ENCODE results near the gene SMNDC1.

The SMNDC1 gene

GRCh38 chr10:110324201-110324804, 19.6 kb upstream of the SMNDC1 start:
- TF ChIP-seq CTCF (conservative IDR thresholded peaks at IDR 0.05; ENCODE audit: low read depth, low read length) = no peak

GRCh38 chr10:110323503-110323902, 18.8 kb upstream of the SMNDC1 start:
- H3K4me3 ChIP-seq (IDR thresholded peaks at IDR 0.05; ENCODE audit: insufficient read depth, low read depth, low read length) = no peak overlapping the region
- no peaks in the 10 kb centered on the region for H3K36me3 ChIP-seq (ENCODE audit: insufficient read depth)
- H2AFZ ChIP-seq (ENCODE audit: low read depth) = no peak overlapping the region
- no peak overlapping the region for H3K27ac ChIP-seq
- no peak overlapping the region for H3K4me2 ChIP-seq
- TF ChIP-seq CTCF (conservative IDR thresholded peaks at IDR 0.05; ENCODE audit: low read depth, low read length) = no peak
- no peak overlapping the region for H3K9ac ChIP-seq
- no peaks in the 10 kb centered on the region for H3K79me2 ChIP-seq (ENCODE audit: insufficient read depth, low read depth)
- H3K4me1 ChIP-seq (ENCODE audit: low read depth, poor library complexity, severe bottlenecking) = peaks cover 5% of the 10 kb centered on the region
- no peaks in the 10 kb centered on the region for H4K20me1 ChIP-seq (ENCODE audit: insufficient read depth)
- no peaks in the 10 kb centered on the region; the same call in 1 of the 2 replicates for H3K27me3 ChIP-seq (ENCODE audit: insufficient read depth, low read depth)

More at GRCh38 chr10:110324201-110324804, 19.6 kb upstream of the SMNDC1 start:
- peaks cover 5% of the 10 kb centered on the region for H3K4me1 ChIP-seq (ENCODE audit: low read depth, poor library complexity, severe bottlenecking)
- H3K36me3 ChIP-seq (ENCODE audit: insufficient read depth) = no peaks in the 10 kb centered on the region
- no peak overlapping the region for H2AFZ ChIP-seq (ENCODE audit: low read depth)
- no peak overlapping the region for H3K4me3 ChIP-seq (IDR thresholded peaks at IDR 0.05; ENCODE audit: insufficient read depth, low read depth, low read length)
- no peak overlapping the region for H3K9ac ChIP-seq
- no peaks in the 10 kb centered on the region for H4K20me1 ChIP-seq (ENCODE audit: insufficient read depth)
- no peak overlapping the region for H3K4me2 ChIP-seq
- H3K27me3 ChIP-seq (ENCODE audit: insufficient read depth, low read depth) = no peaks in the 10 kb centered on the region; the same call in 1 of the 2 replicates
- no peak overlapping the region for H3K27ac ChIP-seq
- H3K79me2 ChIP-seq (ENCODE audit: insufficient read depth, low read depth) = no peaks in the 10 kb centered on the region

GRCh38 chr10:110321869-110322620, 17.3 kb upstream of the SMNDC1 start:
- H3K9ac ChIP-seq = no peak overlapping the region
- H3K79me2 ChIP-seq (ENCODE audit: insufficient read depth, low read depth) = no peaks in the 10 kb centered on the region
- TF ChIP-seq CTCF (conservative IDR thresholded peaks at IDR 0.05; ENCODE audit: low read depth, low read length) = no peak

GRCh38 chr10:110317866-110318850, 13.4 kb upstream of the SMNDC1 start:
- no peak overlapping the region for H3K4me2 ChIP-seq
- H3K4me1 ChIP-seq (ENCODE audit: low read depth, poor library complexity, severe bottlenecking) = no peaks in the 10 kb centered on the region

More at GRCh38 chr10:110321869-110322620, 17.3 kb upstream of the SMNDC1 start:
- H3K36me3 ChIP-seq (ENCODE audit: insufficient read depth) = no peaks in the 10 kb centered on the region
- H3K4me1 ChIP-seq (ENCODE audit: low read depth, poor library complexity, severe bottlenecking) = peaks cover 5% of the 10 kb centered on the region
- no peak overlapping the region for H3K27ac ChIP-seq
- H3K4me3 ChIP-seq (IDR thresholded peaks at IDR 0.05; ENCODE audit: insufficient read depth, low read depth, low read length) = no peak overlapping the region
- H4K20me1 ChIP-seq (ENCODE audit: insufficient read depth) = no peaks in the 10 kb centered on the region
- no peaks in the 10 kb centered on the region; the same call in 1 of the 2 replicates for H3K27me3 ChIP-seq (ENCODE audit: insufficient read depth, low read depth)
- no peak overlapping the region for H2AFZ ChIP-seq (ENCODE audit: low read depth)
- H3K4me2 ChIP-seq = no peak overlapping the region

More at GRCh38 chr10:110317866-110318850, 13.4 kb upstream of the SMNDC1 start:
- no peak overlapping the region for H3K4me3 ChIP-seq (IDR thresholded peaks at IDR 0.05; ENCODE audit: insufficient read depth, low read depth, low read length)
- H2AFZ ChIP-seq (ENCODE audit: low read depth) = no peak overlapping the region
- no peaks in the 10 kb centered on the region; the same call in 1 of the 2 replicates for H3K27me3 ChIP-seq (ENCODE audit: insufficient read depth, low read depth)
- no peaks in the 10 kb centered on the region for H4K20me1 ChIP-seq (ENCODE audit: insufficient read depth)
- no peaks in the 10 kb centered on the region for H3K79me2 ChIP-seq (ENCODE audit: insufficient read depth, low read depth)
- no peak overlapping the region for H3K9ac ChIP-seq
- no peak overlapping the region for H3K27ac ChIP-seq
- no peaks in the 10 kb centered on the region for H3K36me3 ChIP-seq (ENCODE audit: insufficient read depth)
- TF ChIP-seq CTCF (conservative IDR thresholded peaks at IDR 0.05; ENCODE audit: low read depth, low read length) = no peak
